Measurements from ENCODE around the gene AZIN2. TPM values are rescaled to one million over a fixed set of nuclear protein-coding genes. Genes with fewer than 3 reads are reported as not detected.

AZIN2 gene
- total RNA-seq, 2 experiments from 2014 or later, result 0.27 to 0.63 TPM

GRCh38 chr1:33093004-33093403 lies 12.1 kb downstream of the AZIN2 start:
- Histone ChIP-seq H3K9me3 (ENCODE audit: low read length) (no peaks in the 10 kb centered on the region), H3K4me2 (ENCODE audit: low read length) (no peak overlapping the region), H4K20me1 (ENCODE audit: insufficient read depth, low read length) (no peaks in the 10 kb centered on the region), H3K79me2 (ENCODE audit: insufficient read depth, low read depth, low read length) (no peaks in the 10 kb centered on the region), H3K9me2 (ENCODE audit: insufficient read depth, low read length) (no peaks in the 10 kb centered on the region), H3K36me3 (ENCODE audit: insufficient read depth, low read length) (no peaks in the 10 kb centered on the region), H3K4me3 (ENCODE audit: low read depth, low read length, poor library complexity, severe bottlenecking) (no peak overlapping the region), H2AFZ (ENCODE audit: low read length) (no peak overlapping the region), H3K4me1 (ENCODE audit: insufficient read depth, low read length, poor library complexity, severe bottlenecking) (peaks cover 11% of the 10 kb centered on the region), H3K27ac (ENCODE audit: low read depth, low read length, poor library complexity, severe bottlenecking) (no peak overlapping the region)
- intact Hi-C loops (cut with micrococcal nuclease; ENCODE audit: unreplicated experiment), result no loop called here
- TF ChIP-seq, protein P1, sequence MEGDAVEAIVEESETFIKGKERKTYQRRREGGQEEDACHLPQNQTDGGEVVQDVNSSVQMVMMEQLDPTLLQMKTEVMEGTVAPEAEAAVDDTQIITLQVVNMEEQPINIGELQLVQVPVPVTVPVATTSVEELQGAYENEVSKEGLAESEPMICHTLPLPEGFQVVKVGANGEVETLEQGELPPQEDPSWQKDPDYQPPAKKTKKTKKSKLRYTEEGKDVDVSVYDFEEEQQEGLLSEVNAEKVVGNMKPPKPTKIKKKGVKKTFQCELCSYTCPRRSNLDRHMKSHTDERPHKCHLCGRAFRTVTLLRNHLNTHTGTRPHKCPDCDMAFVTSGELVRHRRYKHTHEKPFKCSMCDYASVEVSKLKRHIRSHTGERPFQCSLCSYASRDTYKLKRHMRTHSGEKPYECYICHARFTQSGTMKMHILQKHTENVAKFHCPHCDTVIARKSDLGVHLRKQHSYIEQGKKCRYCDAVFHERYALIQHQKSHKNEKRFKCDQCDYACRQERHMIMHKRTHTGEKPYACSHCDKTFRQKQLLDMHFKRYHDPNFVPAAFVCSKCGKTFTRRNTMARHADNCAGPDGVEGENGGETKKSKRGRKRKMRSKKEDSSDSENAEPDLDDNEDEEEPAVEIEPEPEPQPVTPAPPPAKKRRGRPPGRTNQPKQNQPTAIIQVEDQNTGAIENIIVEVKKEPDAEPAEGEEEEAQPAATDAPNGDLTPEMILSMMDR (conservative IDR thresholded peaks at IDR 0.05; ENCODE audit: low read length), result no peak
- TF ChIP-seq EZH2phosphoT487 (IDR thresholded peaks at IDR 0.05; ENCODE audit: borderline replicate concordance, low read depth, low read length), result no peak
- BruUV-seq (replicated peaks), result no TSS peak
- ChIA-PET POLR2A (interaction anchor here (0.6 kb wide), 1 partner anchor 11 kb away, joined by 4 read pairs; no protein-coding TSS in a partner anchor), CTCF (ENCODE audit: unreplicated experiment) (interaction anchor here (0.6 kb wide), 1 partner anchor 246 kb away, joined by 3 read pairs; no protein-coding TSS in a partner anchor)
- DNase-seq (ENCODE audit: low spot score), result no peak

GRCh38 chr1:33094486-33094885 lies 13.5 kb downstream of the AZIN2 start:
- intact Hi-C loops (cut with micrococcal nuclease; ENCODE audit: unreplicated experiment), result no loop called here
- POLR2A ChIA-PET, result no interaction called here

More at GRCh38 chr1:33094486-33094885, 13.5 kb downstream of the AZIN2 start:
- H3K4me3 ChIP-seq (ENCODE audit: low read depth, low read length, poor library complexity, severe bottlenecking), result no peak overlapping the region
- H3K9me3 ChIP-seq (ENCODE audit: low read length), result no peaks in the 10 kb centered on the region
- no peak overlapping the region for H3K27ac ChIP-seq (ENCODE audit: low read depth, low read length, poor library complexity, severe bottlenecking)
- H3K4me2 ChIP-seq (ENCODE audit: low read length), result no peak overlapping the region
- H3K9me2 ChIP-seq (ENCODE audit: insufficient read depth, low read length), result no peaks in the 10 kb centered on the region
- H3K4me1 ChIP-seq (ENCODE audit: insufficient read depth, low read length, poor library complexity, severe bottlenecking), result peaks cover 2% of the 10 kb centered on the region
- no peak for TF ChIP-seq EZH2phosphoT487 (IDR thresholded peaks at IDR 0.05; ENCODE audit: borderline replicate concordance, low read depth, low read length)
- TF ChIP-seq, protein P1 (conservative IDR thresholded peaks at IDR 0.05; ENCODE audit: low read length), result no peak
- no peak overlapping the region for H2AFZ ChIP-seq (ENCODE audit: low read length)
- no TSS peak for BruUV-seq (replicated peaks)
- no peaks in the 10 kb centered on the region for H3K36me3 ChIP-seq (ENCODE audit: insufficient read depth, low read length)
- CTCF ChIA-PET (ENCODE audit: unreplicated experiment), result interaction anchor here (0.6 kb wide), 1 partner anchor 1890 kb away, joined by 4 read pairs; no protein-coding TSS in a partner anchor
- H3K79me2 ChIP-seq (ENCODE audit: insufficient read depth, low read depth, low read length), result no peaks in the 10 kb centered on the region
- no peak for DNase-seq (ENCODE audit: low spot score)
- H4K20me1 ChIP-seq (ENCODE audit: insufficient read depth, low read length), result no peaks in the 10 kb centered on the region
